MM.1S (cell line): ENCODE results near the gene ASPSCR1.

Experiments
- CTCF ChIP-seq: fragments of 300-600 bp; sonication (generic); IDR thresholded peaks from 2 replicates; pipeline ENCODE4 v1.5.1; 2016; ENCODE audit warnings: antibody characterized with exemption, low read length, mixed read lengths
- EZH2phosphoT487 ChIP-seq: fragments of 300-600 bp; sonication (generic); IDR thresholded peaks from 2 replicates; pipeline ENCODE4 v1.6.1; 2018; ENCODE audit warnings: antibody characterized with exemption, low read length

DNA sequence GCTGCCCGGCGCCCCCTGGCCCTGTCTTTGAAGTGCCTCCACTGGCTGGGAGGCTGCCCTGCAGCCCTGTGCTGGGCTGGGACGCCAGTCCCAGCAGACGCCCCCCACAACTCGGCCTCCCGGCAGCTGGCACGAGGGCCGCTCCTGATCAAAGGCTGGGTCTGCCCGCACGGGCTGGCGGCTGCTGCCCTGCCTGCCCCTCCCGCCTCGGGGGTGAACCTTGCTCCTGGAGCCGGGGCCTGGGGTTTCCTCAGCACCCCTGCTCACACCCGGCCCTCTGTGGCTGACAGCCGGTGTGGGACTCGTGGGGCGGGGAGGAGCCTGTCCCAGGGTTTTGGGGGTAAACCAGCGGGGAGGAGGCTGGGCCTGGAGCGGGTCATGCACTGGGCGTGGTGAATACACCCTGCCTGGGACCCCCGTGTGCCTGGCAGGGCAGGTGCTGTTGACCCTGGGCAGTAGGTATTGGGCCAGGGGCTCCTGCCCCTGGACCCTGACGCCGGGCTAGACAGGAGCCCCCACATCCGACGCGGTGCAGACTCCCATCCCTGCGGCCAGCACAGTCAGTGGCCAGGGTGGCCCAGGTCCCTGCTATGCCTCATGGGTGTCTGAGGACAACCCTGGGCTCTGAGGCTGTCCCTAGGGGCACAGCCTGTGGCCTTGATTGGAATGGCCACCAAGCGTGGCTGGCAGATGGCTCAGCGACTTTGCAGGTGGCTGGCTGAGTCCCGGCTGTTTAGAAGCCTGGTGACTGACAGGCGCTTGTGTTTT is 23.6 kb downstream of the ASPSCR1 start:
- TF ChIP-seq CTCF (no peak), EZH2phosphoT487 (no peak)
